B cell (primary cell): ENCODE results near the gene NT5DC4. TPM values are rescaled to one million over a fixed set of nuclear protein-coding genes. Genes with fewer than 3 reads are reported as not detected.
A peak's percentile ranks its signal among the peaks of the same experiment; 100 is the strongest.

Experiments used
- ATAC-seq: fragments of 200-7000 bp; cut with Tn5 transposase; one replicate; pipeline ENCODE4 v1.10.0; 2021; ENCODE audit warnings: low read depth, mild to moderate bottlenecking, moderate number of reproducible peaks, moderate library complexity
- CTCF ChIA-PET: fragments of 350-600 bp; sonication (Branson Sonifier 250); formaldehyde crosslinking; loops from one replicate; lab custom pipeline; 2021; ENCODE audit warnings: antibody characterized with exemption, inconsistent platforms; lab: Charles Lee
- POLR2A ChIA-PET: fragments of 350-600 bp; sonication (Branson Sonifier 250); formaldehyde crosslinking; loops from one replicate; lab custom pipeline; 2021; ENCODE audit warnings: antibody characterized with exemption; lab: Charles Lee
- DNase-seq: peaks from one replicate; pipeline ENCODE4 v3.0.0; 2013
- H2AFZ ChIP-seq: 2 replicates; pipeline ENCODE4 v1.6.1; 2012; ENCODE audit warnings: mild to moderate bottlenecking, low read depth, low read length; ENCODE audit not compliant: insufficient read depth, poor library complexity, severe bottlenecking
- H3K27ac ChIP-seq, 2 donors: 1 replicate in 1 of 2; 2 replicates in 1 of 2; pipeline ENCODE4 v1.5.1; 2012 to 2013; ENCODE audit warnings: low read length in 2 of 2, mild to moderate bottlenecking in 2 of 2, moderate library complexity in 1 of 2
- H3K27me3 ChIP-seq, 4 experiments: fragments of 200-600 bp in 1 of 4; sonication (generic) in 1 of 4; replicated peaks in 1 of 4; 1 replicate in 2 of 4; 2 replicates in 2 of 4; pipeline versions ENCODE4 v1.6.1 to v1.7.0; 2013 to 2016; ENCODE audit warnings: low read length in 3 of 4, mild to moderate bottlenecking in 2 of 4, mixed read lengths in 1 of 4, moderate library complexity in 1 of 4; ENCODE audit not compliant: insufficient read depth in 4 of 4, control insufficient read depth in 3 of 4; ENCODE audit errors: control extremely low read depth in 1 of 4
- H3K36me3 ChIP-seq, 2 experiments: replicated peaks in 1 of 2; 1 replicate in 1 of 2; 2 replicates in 1 of 2; pipeline versions ENCODE4 v1.6.1 to v1.7.1; 2013; ENCODE audit warnings: low read length in 1 of 2; ENCODE audit not compliant: insufficient read depth in 2 of 2, control insufficient read depth in 1 of 2; ENCODE audit errors: control extremely low read depth in 1 of 2, extremely low read depth in 1 of 2
- H3K4me1 ChIP-seq, 2 donors: fragments of 200-600 bp in 1 of 2; sonication (generic) in 1 of 2; 1 replicate in 1 of 2; 2 replicates in 1 of 2; pipeline versions ENCODE4 v1.5.1 to v1.6.1; 2013 to 2017; ENCODE audit warnings: low read length in 2 of 2; ENCODE audit not compliant: control insufficient read depth in 2 of 2, insufficient read depth in 2 of 2
- H3K4me2 ChIP-seq: replicated peaks from 2 replicates; pipeline ENCODE3; 2012; ENCODE audit warnings: mild to moderate bottlenecking, low read depth, low read length; ENCODE audit not compliant: poor library complexity, severe bottlenecking
- H3K4me3 ChIP-seq, 5 experiments: fragments of 200-600 bp in 1 of 5; sonication (generic) in 1 of 5; 1 replicate in 3 of 5; 2 replicates in 2 of 5; pipeline versions ENCODE4 v1.5.1 to v1.7.0; 2011 to 2016; ENCODE audit warnings: low read length in 4 of 5, mild to moderate bottlenecking in 4 of 5, low read depth in 2 of 5, control low read depth in 1 of 5, moderate library complexity in 1 of 5; ENCODE audit not compliant: insufficient read depth in 1 of 5; ENCODE audit errors: control extremely low read depth in 1 of 5, extremely low read depth in 1 of 5
- H3K79me2 ChIP-seq: fragments of 200-600 bp; sonication (generic); one replicate; pipeline ENCODE4 v1.6.0; 2016; ENCODE audit warnings: low read length; ENCODE audit not compliant: control insufficient read depth, insufficient read depth
- H3K9ac ChIP-seq: fragments of 200-600 bp; sonication (generic); 2 replicates; pipeline ENCODE4 v1.6.1; 2017; ENCODE audit warnings: mild to moderate bottlenecking, low read length, moderate library complexity
- H3K9me3 ChIP-seq, 3 donors: one replicate each; pipeline versions ENCODE4 v1.6.1 to v1.7.1; 2013; ENCODE audit warnings: low read length in 2 of 3; ENCODE audit not compliant: control insufficient read depth in 2 of 3, insufficient read depth in 1 of 3; ENCODE audit errors: control extremely low read depth in 1 of 3
- H4K20me1 ChIP-seq: 2 replicates; pipeline ENCODE4 v1.6.0; 2012; ENCODE audit warnings: mild to moderate bottlenecking, low read length; ENCODE audit not compliant: insufficient read depth, control insufficient read depth, poor library complexity, severe bottlenecking
- H3K27ac Mint-ChIP-seq: one replicate; pipeline ENCODE4 v1.8.0; 2021; ENCODE audit warnings: mixed read lengths
- H3K27me3 Mint-ChIP-seq: one replicate; pipeline ENCODE4 v1.8.0; 2021; ENCODE audit warnings: mixed read lengths
- H3K4me1 Mint-ChIP-seq: one replicate; pipeline ENCODE4 v1.8.0; 2021; ENCODE audit warnings: mixed read lengths
- H3K4me3 Mint-ChIP-seq: one replicate; pipeline ENCODE4 v1.8.0; 2021; ENCODE audit warnings: mixed read lengths
- H3K9me3 Mint-ChIP-seq: one replicate; pipeline ENCODE4 v1.8.0; 2022; ENCODE audit warnings: mixed read lengths; ENCODE audit not compliant: insufficient read depth
- CTCF ChIP-seq: fragments of 200-600 bp; IDR thresholded peaks from one replicate; pipeline ENCODE4 v1.8.0; 2022; ENCODE audit warnings: antibody characterized with exemption, mild to moderate bottlenecking
- EZH2 ChIP-seq: IDR thresholded peaks from 2 replicates; pipeline ENCODE4 v1.6.1; 2012; ENCODE audit warnings: borderline replicate concordance, low read depth, mild to moderate bottlenecking, moderate library complexity, low read length; ENCODE audit not compliant: insufficient read depth, poor library complexity, severe bottlenecking
- WGBS: methylation state at CpG from one replicate; pipeline ENCODE4 v1.1.5; 2013; ENCODE audit warnings: missing lambda C conversion rate; ENCODE audit not compliant: insufficient coverage; 5-methylcytosine and 5-hydroxymethylcytosine counted together
- intact Hi-C: fragments of 100-400 bp; cut with micrococcal nuclease; formaldehyde crosslinking; loops from one replicate; pipeline ENCODE4 v1.10.0; 2022
- polyA plus RNA-seq: library from polyadenylated mRNA; depleted of rRNA; stranded (reverse); fragments of >200 nt; gene quantifications from 2 replicates; pipeline ENCODE4 v1.2.3, GENCODE V29; 2012
- total RNA-seq, 2 donors: library from RNA; stranded (reverse); fragments of 120-200 nt in 1 of 2; gene quantifications; 1 replicate in 1 of 2; 2 replicates in 1 of 2; pipeline versions ENCODE4 v1.2.3 to v1.2.4, GENCODE V29; 2013 to 2022

Gene NT5DC4
- total and polyA plus RNA-seq, 2 donors (not counting 1 experiment from before 2014, with no cell fraction given) = 2.0 TPM; not detected in 1

- no peaks in the 10 kb centered on the region for H3K36me3 ChIP-seq
- no peak for TF ChIP-seq EZH2
- no peak for TF ChIP-seq CTCF
- no peak overlapping the region for H2AFZ ChIP-seq
- H3K9ac ChIP-seq = no peak overlapping the region
- no peaks in the 10 kb centered on the region for H4K20me1 ChIP-seq
- ATAC-seq = no peak
- no peaks in the 10 kb centered on the region for H3K9me3 ChIP-seq
- H3K27ac Mint-ChIP-seq = no peak overlapping the region
- H3K4me2 ChIP-seq = no peak overlapping the region
- intact Hi-C loops = no loop called here
- H3K4me1 ChIP-seq = peaks cover 66 to 71% of the 10 kb centered on the region in 2 donors
- 0% methylated on average over 1 of the region's 2 CpGs for WGBS
- POLR2A ChIA-PET = no interaction called here
- CTCF ChIA-PET = interaction anchor here (1.0 to 7.0 kb wide), 2 partner anchors 21 to 77 kb away, joined by 4 to 67 read pairs; no protein-coding TSS in a partner anchor
- no peaks in the 10 kb centered on the region for H3K27me3 Mint-ChIP-seq
- no peak overlapping the region for H3K27ac ChIP-seq
- H3K4me3 ChIP-seq = no peak overlapping the region
- H3K9me3 Mint-ChIP-seq = no peaks in the 10 kb centered on the region
- no peaks in the 10 kb centered on the region for H3K79me2 ChIP-seq
- DNase-seq = no peak
- no peaks in the 10 kb centered on the region for H3K27me3 ChIP-seq
- H3K4me1 Mint-ChIP-seq = peaks cover 74% of the 10 kb centered on the region
- no peak overlapping the region for H3K4me3 Mint-ChIP-seq
Measured at GRCh38 chr2:112703684-112704083, 17.1 kb upstream of the NT5DC4 start.

- CTCF ChIA-PET = interaction anchor here (1.2 to 7.0 kb wide), 4 partner anchors 14 to 75 kb away, joined by 3 to 67 read pairs (median 14); no protein-coding TSS in a partner anchor
- Histone ChIP-seq H3K9ac (no peak overlapping the region), H3K4me3 (no peak overlapping the region), H3K9me3 (no peaks in the 10 kb centered on the region), H2AFZ (no peak overlapping the region), H3K36me3 (no peaks in the 10 kb centered on the region), H4K20me1 (no peaks in the 10 kb centered on the region), H3K79me2 (no peaks in the 10 kb centered on the region), H3K27me3 (no peaks in the 10 kb centered on the region), H3K4me2 (no peak overlapping the region), H3K4me1 (peaks cover 63 to 73% of the 10 kb centered on the region in 2 donors), H3K27ac (no peak overlapping the region)
- TF ChIP-seq CTCF = no peak
- TF ChIP-seq EZH2 = no peak
- no peak for DNase-seq
- H3K4me3 Mint-ChIP-seq = no peak overlapping the region
- no peaks in the 10 kb centered on the region for H3K9me3 Mint-ChIP-seq
- H3K4me1 Mint-ChIP-seq = peaks cover 72% of the 10 kb centered on the region
- no peak for ATAC-seq
- 53% methylated on average over 3 of the region's 4 CpGs for WGBS
- intact Hi-C loops = loop anchor here (5.0 kb wide), 1 partner anchor 58 kb away; the partner anchor contains the start of gene SLC20A1
- POLR2A ChIA-PET = no interaction called here
- H3K27ac Mint-ChIP-seq = peak overlapping the region; percentile 81
- no peaks in the 10 kb centered on the region for H3K27me3 Mint-ChIP-seq
Measured at GRCh38 chr2:112705575-112705974, 15.2 kb upstream of the NT5DC4 start.
